ENCODE results near the gene FRMD1.

- TF ChIP-seq MAX (IDR thresholded peaks at IDR 0.05; ENCODE audit: insufficient read depth, insufficient read length) = no peak
- TF ChIP-seq POLR2A (IDR thresholded peaks at IDR 0.05; ENCODE audit: low read depth, low read length) = no peak
- no peak for TF ChIP-seq CTCF (IDR thresholded peaks at IDR 0.05; ENCODE audit: extremely low read depth in 1 of 2, insufficient read depth in 1 of 2, low read depth in 1 of 2, low read length in 2 of 2)
- no peak for TF ChIP-seq POLR2AphosphoS5 (IDR thresholded peaks at IDR 0.05; ENCODE audit: insufficient read depth, low read depth, low read length)
- no peak for TF ChIP-seq EZH2 (IDR thresholded peaks at IDR 0.05; ENCODE audit: borderline replicate concordance, low read depth, low read length, severe bottlenecking)
- TF ChIP-seq JUN (IDR thresholded peaks at IDR 0.05; ENCODE audit: borderline replicate concordance, insufficient read depth, insufficient read length, low read depth) = no peak
- TF ChIP-seq MYC (IDR thresholded peaks at IDR 0.05; ENCODE audit: low read depth, low read length) = no peak
- no peak for TF ChIP-seq GATA2 (IDR thresholded peaks at IDR 0.05; ENCODE audit: insufficient read depth, insufficient read length, low read depth, low read length)
- TF ChIP-seq FOS (IDR thresholded peaks at IDR 0.05; ENCODE audit: borderline replicate concordance, insufficient read depth, low read length) = no peak
Measured at GRCh38 chr6:168024951-168025510, 54.0 kb downstream of the FRMD1 start.
